MCF 10A (cell line): ENCODE measurements around the gene FAM193B. TPM values are rescaled to one million over a fixed set of nuclear protein-coding genes. Genes with fewer than 3 reads are reported as not detected.

ENCODE experiments used
- BruUV-seq: library from RNA; stranded (reverse); fragments of 400-500 nt; replicated peaks from 2 replicates; lab custom pipeline; 2021; lab: Mats Ljungman, UMichigan
- CTCF ChIA-PET: fragments of 300-600 bp; sonication (Branson Sonifier 250); formaldehyde crosslinking; extraction: SDS; loops from one replicate; lab custom pipeline; 2021; ENCODE audit warnings: antibody characterized with exemption, inconsistent platforms; lab: Yijun Ruan, JAX
- POLR2A ChIA-PET: fragments of 300-600, 350-650 bp; sonication (Branson Sonifier 250); formaldehyde crosslinking; extraction: SDS; loops from one replicate; lab custom pipeline; 2020; ENCODE audit warnings: antibody characterized with exemption, inconsistent platforms; lab: Yijun Ruan, JAX
- DNase-seq: peaks from one replicate; pipeline ENCODE4 v3.0.0-alpha.2; 2018; ENCODE audit not compliant: unreplicated experiment
- H3K27ac Mint-ChIP-seq: one replicate; pipeline ENCODE4 v1.8.0; 2022; ENCODE audit warnings: mild to moderate bottlenecking, low read depth, mixed read lengths; ENCODE audit not compliant: unreplicated experiment
- H3K27me3 Mint-ChIP-seq: one replicate; pipeline ENCODE4 v1.8.0; 2022; ENCODE audit warnings: mixed read lengths; ENCODE audit not compliant: insufficient read depth, unreplicated experiment
- H3K36me3 Mint-ChIP-seq: one replicate; pipeline ENCODE4 v1.8.0; 2022; ENCODE audit warnings: mild to moderate bottlenecking, moderate library complexity, mixed read lengths; ENCODE audit not compliant: insufficient read depth, unreplicated experiment
- H3K4me1 Mint-ChIP-seq: one replicate; pipeline ENCODE4 v1.8.0; 2022; ENCODE audit warnings: mixed read lengths; ENCODE audit not compliant: insufficient read depth, unreplicated experiment
- H3K4me3 Mint-ChIP-seq: one replicate; pipeline ENCODE4 v1.8.0; 2022; ENCODE audit warnings: mild to moderate bottlenecking, moderate library complexity, mixed read lengths; ENCODE audit not compliant: unreplicated experiment
- H3K9me3 Mint-ChIP-seq: one replicate; pipeline ENCODE4 v1.8.0; 2022; ENCODE audit warnings: mixed read lengths; ENCODE audit not compliant: unreplicated experiment
- CTCF ChIP-seq: fragments of 200-600 bp; IDR thresholded peaks from one replicate; pipeline ENCODE4 v1.8.0; 2022; ENCODE audit warnings: antibody characterized with exemption, mild to moderate bottlenecking; ENCODE audit not compliant: unreplicated experiment
- intact Hi-C: fragments of 100-400 bp; cut with micrococcal nuclease; formaldehyde crosslinking; loops from 2 replicates; pipeline ENCODE4 v1.14.1; 2022
- total RNA-seq: library from RNA; stranded (reverse); gene quantifications from 2 replicates; pipeline ENCODE4 v1.2.3, GENCODE V29; 2022

FAM193B gene
- total RNA-seq, 1 experiment from 2014 or later = 80.4 TPM

- CTCF ChIA-PET = interaction anchor here (0.6 to 3.9 kb wide), 5 partner anchors 8 to 139 kb away, joined by 3 to 19 read pairs (median 4); no protein-coding TSS in a partner anchor
- no peak overlapping the region for H3K27ac Mint-ChIP-seq
- POLR2A ChIA-PET = interaction anchor here (1.2 to 4.2 kb wide), 2 partner anchors 26 to 50 kb away, joined by 4 to 55 read pairs; partner anchors contain the start of genes DDX41 and TMED9
- H3K27me3 Mint-ChIP-seq = no peaks in the 10 kb centered on the region
- no peak for DNase-seq
- no TSS peak for BruUV-seq
- no peak overlapping the region for H3K4me3 Mint-ChIP-seq
- TF ChIP-seq CTCF = no peak
- H3K36me3 Mint-ChIP-seq = peaks cover 21% of the 10 kb centered on the region
- H3K9me3 Mint-ChIP-seq = no peaks in the 10 kb centered on the region
- intact Hi-C loops = no loop called here
- peaks cover 60% of the 10 kb centered on the region for H3K4me1 Mint-ChIP-seq
Measured at GRCh38 chr5:177542816-177543465, 11.4 kb downstream of the FAM193B start.

- DNase-seq = no peak
- Mint-ChIP-seq H3K4me3 (no peak overlapping the region), H3K27me3 (no peaks in the 10 kb centered on the region), H3K27ac (no peak overlapping the region), H3K4me1 (peaks cover 42% of the 10 kb centered on the region), H3K36me3 (peaks cover 33% of the 10 kb centered on the region), H3K9me3 (no peaks in the 10 kb centered on the region)
- no TSS peak for BruUV-seq
- ChIA-PET POLR2A (interaction anchor here (0.6 kb wide), 1 partner anchor 574 kb away, joined by 4 read pairs; no protein-coding TSS in a partner anchor), CTCF (no interaction called here)
- intact Hi-C loops = no loop called here
- no peak for TF ChIP-seq CTCF
Measured at GRCh38 chr5:177540438-177540837, 13.9 kb downstream of the FAM193B start.

GRCh38 chr5:177539411-177539810 lies 15.0 kb downstream of the FAM193B start:
- peaks cover 39% of the 10 kb centered on the region for H3K36me3 Mint-ChIP-seq
- CTCF ChIA-PET = interaction anchor here (0.6 kb wide), 2 partner anchors 18 to 99 kb away, joined by 3 read pairs; no protein-coding TSS in a partner anchor
- H3K27ac Mint-ChIP-seq = no peak overlapping the region
- H3K4me3 Mint-ChIP-seq = no peak overlapping the region
- no peak for TF ChIP-seq CTCF
- intact Hi-C loops = no loop called here
- DNase-seq = peak; percentile 68
- BruUV-seq = no TSS peak
- H3K4me1 Mint-ChIP-seq = peaks cover 33% of the 10 kb centered on the region
- H3K27me3 Mint-ChIP-seq = no peaks in the 10 kb centered on the region
- H3K9me3 Mint-ChIP-seq = no peaks in the 10 kb centered on the region
- POLR2A ChIA-PET = no interaction called here

- peaks cover 42% of the 10 kb centered on the region for H3K36me3 Mint-ChIP-seq
- intact Hi-C loops = no loop called here
- H3K4me3 Mint-ChIP-seq = no peak overlapping the region
- H3K27ac Mint-ChIP-seq = no peak overlapping the region
- H3K9me3 Mint-ChIP-seq = no peaks in the 10 kb centered on the region
- no peaks in the 10 kb centered on the region for H3K27me3 Mint-ChIP-seq
- no peak for DNase-seq
- BruUV-seq = no TSS peak
- H3K4me1 Mint-ChIP-seq = peaks cover 32% of the 10 kb centered on the region
- no peak for TF ChIP-seq CTCF
- ChIA-PET POLR2A (interaction anchor here (0.7 kb wide), 1 partner anchor 15 kb away, joined by 3 read pairs; no protein-coding TSS in a partner anchor), CTCF (interaction anchor here (0.6 to 1.0 kb wide), 5 partner anchors 17 to 221 kb away, joined by 3 to 4 read pairs (median 3); no protein-coding TSS in a partner anchor)
Measured at GRCh38 chr5:177538876-177539275, 15.5 kb downstream of the FAM193B start.
